SH-SY5Y (cell line): ENCODE data around the gene PDE4B.

Source experiments
- GATA2 ChIP-seq: IDR thresholded peaks from 2 replicates; pipeline ENCODE4 v1.6.1; 2011; ENCODE audit warnings: mild to moderate bottlenecking, low read depth, low read length
- GATA3 ChIP-seq: IDR thresholded peaks from 2 replicates; pipeline ENCODE4 v1.6.1; 2011; ENCODE audit warnings: low read depth, mild to moderate bottlenecking, low read length, moderate library complexity

PDE4B gene

GRCh38 chr1:66352792-66353191 is 560.1 kb downstream of the PDE4B start:
- TF ChIP-seq GATA2 (no peak), GATA3 (no peak)

GRCh38 chr1:66353257-66353656 is 560.6 kb downstream of the PDE4B start:
- TF ChIP-seq GATA3 (no peak), GATA2 (no peak)

GRCh38 chr1:66354311-66355201 is 561.9 kb downstream of the PDE4B start:
- peak; percentile 60; the same call in 1 of the 2 replicates for TF ChIP-seq GATA3
- TF ChIP-seq GATA2: peak; percentile 68

GRCh38 chr1:66355756-66356155 is 563.1 kb downstream of the PDE4B start:
- TF ChIP-seq GATA3 (no peak), GATA2 (no peak)

GRCh38 chr1:66356605-66357004 is 563.9 kb downstream of the PDE4B start:
- TF ChIP-seq GATA3: peak; percentile 83
- peak; percentile 74 for TF ChIP-seq GATA2

- no peak for TF ChIP-seq GATA3
- TF ChIP-seq GATA2: no peak
Observed at GRCh38 chr1:66357021-66357420, 564.3 kb downstream of the PDE4B start.

GRCh38 chr1:66357478-66358197 is 564.9 kb downstream of the PDE4B start:
- TF ChIP-seq GATA3 (no peak), GATA2 (no peak)

- no peak for TF ChIP-seq GATA2
- no peak for TF ChIP-seq GATA3
Observed at GRCh38 chr1:66359269-66359668, 566.6 kb downstream of the PDE4B start.

- TF ChIP-seq GATA3: no peak
- no peak for TF ChIP-seq GATA2
Observed at GRCh38 chr1:66359815-66360214, 567.1 kb downstream of the PDE4B start.

- TF ChIP-seq GATA3 (no peak), GATA2 (no peak)
Observed at GRCh38 chr1:66360285-66360724, 567.6 kb downstream of the PDE4B start.

- TF ChIP-seq GATA2 (no peak), GATA3 (no peak)
Observed at GRCh38 chr1:66364578-66365391, 572.1 kb downstream of the PDE4B start.

GRCh38 chr1:66365635-66366034 is 572.9 kb downstream of the PDE4B start:
- TF ChIP-seq GATA3: no peak
- no peak for TF ChIP-seq GATA2

GRCh38 chr1:66366634-66367033 is 573.9 kb downstream of the PDE4B start:
- TF ChIP-seq GATA3: no peak
- no peak for TF ChIP-seq GATA2

GRCh38 chr1:66367369-66367768 is 574.7 kb downstream of the PDE4B start:
- TF ChIP-seq GATA2 (no peak), GATA3 (no peak)
